Fibroblast of gingiva (primary cell): Measurements from ENCODE around the gene SLC25A25.
A peak's percentile ranks its signal among the peaks of the same experiment; 100 is the strongest.
"Not testable (repeated sequence)": the region's sequence is repeated elsewhere in the genome, so short reads cannot be mapped to it uniquely, and the experiment has no call there.

Experiments used
- DNase-seq: peaks from one replicate; pipeline ENCODE4 v3.0.0-alpha.2; 2011; ENCODE audit warnings: low read depth

SLC25A25 gene

GRCh38 chr9:128109050-128109709 lies 41.1 kb downstream of the SLC25A25 start:
- DNase-seq, result no peak

GRCh38 chr9:128111726-128112125 lies 43.7 kb downstream of the SLC25A25 start:
- DNase-seq, result not testable (repeated sequence)

GRCh38 chr9:128113526-128114325 lies 45.7 kb downstream of the SLC25A25 start:
- no peak for DNase-seq

GRCh38 chr9:128114326-128115186 lies 46.5 kb downstream of the SLC25A25 start:
- no peak for DNase-seq

- DNase-seq, result no peak
Measured at GRCh38 chr9:128115187-128116103, 47.4 kb downstream of the SLC25A25 start.

DNA sequence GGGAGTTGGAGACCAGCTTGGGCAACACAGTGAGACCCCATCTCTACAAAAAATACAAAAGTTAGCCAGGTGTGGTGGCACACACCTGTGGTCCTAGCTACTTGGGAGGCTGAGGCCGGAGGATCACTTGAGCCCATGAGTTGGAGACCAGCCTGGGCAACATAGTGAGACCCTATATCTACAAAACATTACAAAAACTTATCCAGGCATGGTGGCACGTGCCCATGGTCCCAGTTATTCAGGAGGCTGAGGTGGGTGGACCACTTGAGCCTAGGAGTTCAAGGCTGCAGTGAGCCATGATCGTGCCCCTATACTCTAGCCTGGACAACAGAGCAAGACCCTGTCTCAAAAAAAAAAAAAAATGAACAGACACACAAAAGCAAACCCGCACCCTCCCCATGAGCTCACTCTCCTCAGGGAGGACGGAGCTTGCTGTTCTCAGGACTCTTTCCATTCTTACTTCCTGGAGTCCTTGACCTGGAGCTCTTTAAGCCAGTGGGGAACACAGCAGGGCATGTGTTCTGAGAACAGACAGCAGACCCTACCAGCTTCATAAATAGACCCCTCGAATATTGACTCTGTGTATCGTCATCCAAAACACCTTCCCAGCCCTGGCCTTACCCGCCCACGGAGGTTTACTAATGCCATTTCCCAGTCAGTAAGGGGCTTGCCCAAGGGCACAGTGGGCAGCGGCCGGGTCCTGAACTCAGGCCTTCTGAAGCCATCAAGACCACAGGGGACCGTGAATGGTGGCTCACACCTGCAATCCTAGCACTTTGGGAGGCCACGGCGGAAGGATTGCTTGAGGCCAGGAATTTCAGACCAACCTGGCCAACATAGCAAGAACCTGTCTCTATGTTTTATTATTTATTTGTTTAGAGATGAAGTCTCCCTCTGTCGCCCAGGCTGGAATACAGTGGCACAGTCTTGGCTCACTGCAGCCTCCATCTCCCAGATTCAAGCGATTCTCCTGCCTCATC lies 48.4 kb downstream of the SLC25A25 start:
- no peak for DNase-seq

GRCh38 chr9:128117613-128118471 lies 49.8 kb downstream of the SLC25A25 start:
- peak; percentile 79 for DNase-seq

GRCh38 chr9:128118472-128118857 lies 50.4 kb downstream of the SLC25A25 start:
- no peak for DNase-seq

- DNase-seq, result no peak
Measured at GRCh38 chr9:128118971-128119665, 51.1 kb downstream of the SLC25A25 start.

- DNase-seq, result no peak
Measured at GRCh38 chr9:128120061-128120740, 52.2 kb downstream of the SLC25A25 start.

DNA sequence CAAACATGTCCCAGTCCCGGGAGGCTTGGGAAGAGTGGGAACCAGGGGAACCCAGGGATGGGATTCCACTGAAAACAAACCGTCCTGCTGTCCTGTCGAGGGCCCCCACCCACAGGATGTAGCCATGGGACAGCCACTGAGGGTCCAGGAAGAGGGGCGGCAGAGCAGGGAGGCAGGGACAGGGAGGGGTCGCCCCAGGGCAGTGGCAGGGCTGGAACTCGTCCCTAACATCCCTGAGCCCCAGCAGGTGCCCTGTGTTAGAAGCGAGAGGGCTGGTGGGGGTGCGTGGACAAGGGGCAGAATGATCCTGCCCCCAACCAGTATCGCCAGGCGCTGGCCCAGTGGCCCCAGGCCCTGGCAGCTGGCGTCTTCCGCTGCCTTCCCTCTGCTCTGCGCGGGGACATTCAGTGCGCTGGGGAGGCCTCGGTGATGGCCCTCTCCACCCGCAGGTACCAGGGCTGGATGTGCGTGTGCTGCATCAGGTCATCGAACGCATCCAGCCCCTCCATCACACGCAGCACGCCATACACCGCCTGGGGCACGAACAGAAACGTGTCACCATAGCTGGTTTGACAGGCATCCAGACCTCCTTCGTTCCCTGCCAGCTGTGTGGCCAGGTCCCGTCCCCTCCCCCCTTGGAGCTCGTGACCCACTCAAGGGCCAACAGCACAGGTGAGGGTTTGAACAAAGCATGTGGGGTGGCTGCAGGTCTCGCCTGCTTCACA lies 52.9 kb downstream of the SLC25A25 start:
- no peak for DNase-seq

- no peak for DNase-seq
Measured at GRCh38 chr9:128121466-128121810, 53.4 kb downstream of the SLC25A25 start.

DNA sequence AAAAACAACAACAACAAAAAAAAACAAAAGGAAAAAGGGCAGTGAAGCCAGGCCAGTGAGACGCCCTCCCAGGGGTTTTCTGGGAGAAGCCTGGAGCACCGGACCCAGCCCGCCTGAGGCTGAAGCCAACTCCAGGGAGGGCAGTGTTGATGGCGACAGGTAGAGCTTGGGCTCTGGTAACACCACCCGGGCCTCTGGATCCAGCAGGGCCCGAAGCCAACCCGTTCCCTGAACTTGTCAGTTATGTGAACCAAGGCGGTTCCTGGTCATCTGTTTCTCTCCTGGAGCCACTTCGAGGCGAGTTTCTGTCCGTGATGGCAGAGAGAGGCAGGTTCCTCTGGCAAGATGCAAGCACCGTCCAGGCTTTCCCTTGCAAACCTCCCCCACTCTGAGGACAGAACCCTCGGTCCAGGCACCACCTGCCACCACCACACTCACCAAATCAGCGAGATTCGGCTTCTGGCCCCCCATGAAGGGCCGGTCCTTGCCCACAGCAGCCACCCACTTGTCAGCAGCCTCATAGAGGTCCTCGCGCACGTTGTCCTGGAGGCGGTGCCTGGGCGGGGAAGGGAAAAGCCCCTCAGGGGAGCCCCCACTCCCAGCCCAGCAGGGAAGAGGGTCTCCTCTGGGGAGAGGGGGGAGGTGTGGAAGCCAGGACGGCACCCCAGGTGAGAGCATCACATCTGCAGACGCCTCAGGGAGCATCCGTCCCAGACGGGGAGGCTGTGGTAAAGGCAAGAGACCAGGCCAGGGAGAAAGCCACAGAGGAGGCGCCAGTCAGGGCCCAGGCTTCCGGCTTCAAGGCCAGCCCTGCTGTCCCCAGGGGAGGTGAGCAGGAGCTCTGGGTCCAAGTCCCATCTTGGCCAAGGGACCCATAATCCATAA lies 54.1 kb downstream of the SLC25A25 start:
- DNase-seq, result no peak

DNA sequence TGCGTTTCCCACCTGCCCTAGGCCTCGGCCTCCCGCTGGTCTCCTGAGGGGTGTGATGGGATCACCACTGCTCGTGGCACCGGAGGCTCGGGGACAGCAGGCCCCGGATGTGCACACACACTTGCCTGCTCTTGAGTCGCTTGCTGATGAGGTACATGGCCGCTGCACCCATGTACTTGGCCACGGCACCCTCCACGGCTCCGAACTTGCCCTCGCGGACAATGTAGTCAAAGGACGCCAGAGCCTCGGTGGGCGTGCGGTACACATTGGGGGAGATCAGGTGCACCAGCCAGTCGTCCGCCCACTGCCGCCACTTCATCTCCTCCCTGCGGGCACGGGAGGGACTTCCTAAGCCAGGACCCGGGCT lies 54.8 kb downstream of the SLC25A25 start:
- DNase-seq, result no peak

DNA sequence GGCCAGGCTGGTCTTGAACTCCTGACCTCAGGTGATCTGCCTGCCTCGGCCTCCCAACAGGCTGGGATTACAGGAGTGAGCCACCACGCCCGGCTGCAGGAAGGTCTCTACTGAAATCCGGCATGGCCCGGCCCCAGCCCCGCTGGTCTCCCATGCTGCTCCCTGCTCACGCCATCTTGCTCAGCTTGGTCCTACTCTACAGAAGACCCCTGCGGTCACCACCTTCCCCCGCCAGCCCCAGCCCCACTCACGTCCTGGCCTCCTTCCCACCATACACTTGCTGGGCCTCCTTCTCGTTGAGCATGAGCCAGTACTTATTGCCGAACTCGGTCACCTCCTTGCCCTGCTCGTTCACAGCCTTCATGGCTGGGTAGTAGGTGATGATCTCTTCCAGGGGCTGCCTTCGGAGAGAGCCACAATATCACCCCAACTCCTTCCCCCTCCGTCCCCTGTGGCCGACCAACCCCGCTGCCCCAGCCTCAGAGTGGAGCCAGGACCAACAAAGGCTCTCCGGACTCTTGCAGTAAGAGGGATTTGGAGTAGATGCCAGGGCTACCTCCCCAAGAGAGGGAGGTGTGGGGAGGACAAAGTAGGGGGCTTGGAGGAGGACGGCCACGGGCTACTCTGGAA lies 55.5 kb downstream of the SLC25A25 start:
- no peak for DNase-seq

- no peak for DNase-seq
Measured at GRCh38 chr9:128124451-128124850, 56.4 kb downstream of the SLC25A25 start.
